Activated CD4-positive, alpha-beta T cell treated with anti-CD3 and anti-CD28 coated beads for 36 hours (primary cell): ENCODE data around the gene RNU2-63P. TPM values are rescaled to one million over a fixed set of nuclear protein-coding genes. Genes with fewer than 3 reads are reported as not detected.
A peak's percentile ranks its signal among the peaks of the same experiment; 100 is the strongest.
"Not testable (repeated sequence)": the region's sequence is repeated elsewhere in the genome, so short reads cannot be mapped to it uniquely, and the experiment has no call there.

Experiments used
- ATAC-seq: fragments of 200-7000 bp; cut with Tn5 transposase; one replicate; pipeline ENCODE4 v1.10.0; 2021; ENCODE audit warnings: mild to moderate bottlenecking, moderate library complexity
- CTCF ChIA-PET: fragments of 350-600 bp; sonication (Branson Sonifier 250); formaldehyde crosslinking; loops from one replicate; lab custom pipeline; 2021; ENCODE audit warnings: antibody characterized with exemption; lab: Charles Lee
- POLR2A ChIA-PET: fragments of 350-600 bp; sonication (Branson Sonifier 250); formaldehyde crosslinking; loops from one replicate; lab custom pipeline; 2021; ENCODE audit warnings: antibody characterized with exemption, inconsistent platforms; lab: Charles Lee
- DNase-seq: peaks from one replicate; pipeline ENCODE4 v3.0.0-alpha.2; 2020
- H3K27ac Mint-ChIP-seq: one replicate; pipeline ENCODE4 v1.8.0; 2021; ENCODE audit warnings: mixed read lengths
- H3K27me3 Mint-ChIP-seq: one replicate; pipeline ENCODE4 v1.8.0; 2021; ENCODE audit warnings: mixed read lengths
- H3K36me3 Mint-ChIP-seq: one replicate; pipeline ENCODE4 v1.8.0; 2021; ENCODE audit warnings: low read depth, mixed read lengths
- H3K4me1 Mint-ChIP-seq: one replicate; pipeline ENCODE4 v1.8.0; 2021; ENCODE audit warnings: mixed read lengths
- H3K4me3 Mint-ChIP-seq: one replicate; pipeline ENCODE4 v1.8.0; 2021; ENCODE audit warnings: mild to moderate bottlenecking, moderate library complexity, mixed read lengths
- H3K9me3 Mint-ChIP-seq: one replicate; pipeline ENCODE4 v1.8.0; 2021; ENCODE audit warnings: low read depth, mixed read lengths
- intact Hi-C, 2 experiments: fragments of 100-400 bp; cut with DNase I in 1 of 2; cut with micrococcal nuclease in 1 of 2; formaldehyde crosslinking; loops; one replicate each; pipeline versions ENCODE4 v1.14.2 to v1.15.1; 2022 to 2024; cut with DNase I, micrococcal nuclease
- total RNA-seq, 2 experiments: library from RNA; stranded (reverse); gene quantifications; one replicate each; pipeline ENCODE4 v1.2.3, GENCODE V29; 2021

RNU2-63P gene
- total RNA-seq, 2 experiments from 2014 or later, result 1.7 to 8.5 TPM

- DNase-seq, result no peak
- no peaks in the 10 kb centered on the region for H3K9me3 Mint-ChIP-seq
- intact Hi-C loops, result loop anchor here (1.0 to 10.0 kb wide), 5 partner anchors 13 to 401 kb away; partner anchors contain the start of genes RNU2-63P (in 2 of the 2) and FOXI3 (in 1 of the 2)
- H3K27me3 Mint-ChIP-seq, result no peaks in the 10 kb centered on the region
- POLR2A ChIA-PET, result interaction anchor here (1.3 kb wide), 1 partner anchor 38 kb away, joined by 21 read pairs; the partner anchor contains the start of gene RNU2-63P
- peak overlapping the region; percentile 92 for H3K4me3 Mint-ChIP-seq
- peaks cover 40% of the 10 kb centered on the region for H3K36me3 Mint-ChIP-seq
- no peak for ATAC-seq
- H3K4me1 Mint-ChIP-seq, result peaks cover 68% of the 10 kb centered on the region
- H3K27ac Mint-ChIP-seq, result peak overlapping the region; percentile 98
- CTCF ChIA-PET, result interaction anchor here (0.6 to 1.7 kb wide), 3 partner anchors 18 to 52 kb away, joined by 3 to 4 read pairs (median 3); no protein-coding TSS in a partner anchor
Measured at GRCh38 chr2:88053934-88054781, 37.8 kb upstream of the RNU2-63P start.

- ChIA-PET CTCF (interaction anchor here (0.6 to 1.7 kb wide), 3 partner anchors 14 to 42 kb away, joined by 3 to 4 read pairs (median 4); partner anchors contain the start of gene SMYD1), POLR2A (interaction anchor here (0.6 kb wide), 1 partner anchor 30 kb away, joined by 3 read pairs; no protein-coding TSS in a partner anchor)
- Mint-ChIP-seq H3K9me3 (no peaks in the 10 kb centered on the region), H3K4me1 (peaks cover 72% of the 10 kb centered on the region), H3K27me3 (no peaks in the 10 kb centered on the region), H3K4me3 (peak overlapping the region; percentile 92), H3K27ac (peak overlapping the region; percentile 98), H3K36me3 (peaks cover 42% of the 10 kb centered on the region)
- intact Hi-C loops, result loop anchor here (1.0 to 10.0 kb wide), 2 partner anchors 13 to 402 kb away; partner anchors contain the start of gene FOXI3 (in 1 of the 2)
- DNase-seq (no peak), ATAC-seq (no peak)
Measured at GRCh38 chr2:88053296-88053695, 36.9 kb upstream of the RNU2-63P start.

- no peak for ATAC-seq
- CTCF ChIA-PET, result interaction anchor here (0.5 kb wide), 1 partner anchor 37 kb away, joined by 3 read pairs; no protein-coding TSS in a partner anchor
- POLR2A ChIA-PET, result no interaction called here
- no peak overlapping the region for H3K4me3 Mint-ChIP-seq
- no peaks in the 10 kb centered on the region for H3K9me3 Mint-ChIP-seq
- no peak overlapping the region for H3K27ac Mint-ChIP-seq
- H3K4me1 Mint-ChIP-seq, result peaks cover 64% of the 10 kb centered on the region
- no peak for DNase-seq
- intact Hi-C loops, result loop anchor here in 1 of 2 experiments (10.0 kb wide), 1 partner anchor 403 kb away; the partner anchor contains the start of gene FOXI3
- no peaks in the 10 kb centered on the region for H3K27me3 Mint-ChIP-seq
- peaks cover 42% of the 10 kb centered on the region for H3K36me3 Mint-ChIP-seq
Measured at GRCh38 chr2:88051792-88052191, 35.4 kb upstream of the RNU2-63P start.

- peaks cover 63% of the 10 kb centered on the region for H3K4me1 Mint-ChIP-seq
- no peak overlapping the region for H3K4me3 Mint-ChIP-seq
- no peaks in the 10 kb centered on the region for H3K27me3 Mint-ChIP-seq
- DNase-seq (no peak), ATAC-seq (no peak)
- peaks cover 42% of the 10 kb centered on the region for H3K36me3 Mint-ChIP-seq
- ChIA-PET CTCF (interaction anchor here (3.2 kb wide), 1 partner anchor 11 kb away, joined by 19 read pairs; no protein-coding TSS in a partner anchor), POLR2A (no interaction called here)
- intact Hi-C loops, result loop anchor here in 1 of 2 experiments (10.0 kb wide), 1 partner anchor 405 kb away; the partner anchor contains the start of gene FOXI3
- H3K9me3 Mint-ChIP-seq, result no peaks in the 10 kb centered on the region
- H3K27ac Mint-ChIP-seq, result no peak overlapping the region
Measured at GRCh38 chr2:88049622-88050021, 33.3 kb upstream of the RNU2-63P start.

- peaks cover 52% of the 10 kb centered on the region for H3K4me1 Mint-ChIP-seq
- DNase-seq (no peak), ATAC-seq (no peak)
- no peak overlapping the region for H3K4me3 Mint-ChIP-seq
- intact Hi-C loops, result no loop called here
- POLR2A ChIA-PET, result interaction anchor here (0.7 kb wide), 1 partner anchor 14 kb away, joined by 7 read pairs; no protein-coding TSS in a partner anchor
- peaks cover 35% of the 10 kb centered on the region for H3K36me3 Mint-ChIP-seq
- no peaks in the 10 kb centered on the region for H3K27me3 Mint-ChIP-seq
- H3K27ac Mint-ChIP-seq, result no peak overlapping the region
- CTCF ChIA-PET, result interaction anchor here (3.2 kb wide), 1 partner anchor 12 kb away, joined by 19 read pairs; no protein-coding TSS in a partner anchor
- H3K9me3 Mint-ChIP-seq, result no peaks in the 10 kb centered on the region
Measured at GRCh38 chr2:88048541-88048940, 32.2 kb upstream of the RNU2-63P start.

GRCh38 chr2:88045561-88045960 lies 29.2 kb upstream of the RNU2-63P start:
- CTCF ChIA-PET, result interaction anchor here (2.5 kb wide), 1 partner anchor 14 kb away, joined by 12 read pairs; no protein-coding TSS in a partner anchor
- H3K9me3 Mint-ChIP-seq, intact Hi-C loops, ATAC-seq, POLR2A ChIA-PET, H3K27me3 Mint-ChIP-seq, DNase-seq, H3K27ac Mint-ChIP-seq, H3K4me3 Mint-ChIP-seq: not testable (repeated sequence)
- Mint-ChIP-seq H3K36me3 (peaks cover 19% of the 10 kb centered on the region), H3K4me1 (peaks cover 44% of the 10 kb centered on the region)

- CTCF ChIA-PET, result no interaction called here
- H3K9me3 Mint-ChIP-seq, result no peaks in the 10 kb centered on the region
- no peak overlapping the region for H3K27ac Mint-ChIP-seq
- H3K27me3 Mint-ChIP-seq, result no peaks in the 10 kb centered on the region
- peaks cover 43% of the 10 kb centered on the region for H3K4me1 Mint-ChIP-seq
- intact Hi-C loops, result no loop called here
- DNase-seq (no peak), ATAC-seq (no peak)
- POLR2A ChIA-PET, result no interaction called here
- no peak overlapping the region for H3K4me3 Mint-ChIP-seq
- H3K36me3 Mint-ChIP-seq, result peaks cover 15% of the 10 kb centered on the region
Measured at GRCh38 chr2:88042476-88042875, 26.1 kb upstream of the RNU2-63P start.

- CTCF ChIA-PET, result interaction anchor here (0.6 to 2.2 kb wide), 4 partner anchors 11 to 413 kb away, joined by 3 to 11 read pairs (median 4); no protein-coding TSS in a partner anchor
- POLR2A ChIA-PET, result interaction anchor here (1.3 kb wide), 1 partner anchor 22 kb away, joined by 11 read pairs; the partner anchor contains the start of gene RNU2-63P
- Mint-ChIP-seq H3K9me3 (peaks cover 3% of the 10 kb centered on the region), H3K27ac (peak overlapping the region; percentile 53), H3K4me3 (no peak overlapping the region), H3K27me3 (no peaks in the 10 kb centered on the region), H3K36me3 (peaks cover 24% of the 10 kb centered on the region), H3K4me1 (peaks cover 38% of the 10 kb centered on the region)
- DNase-seq (no peak), ATAC-seq (peak; percentile 91)
- intact Hi-C loops, result no loop called here
Measured at GRCh38 chr2:88038263-88039105, 22.1 kb upstream of the RNU2-63P start.

GRCh38 chr2:88036606-88037005 lies 20.3 kb upstream of the RNU2-63P start:
- H3K9me3 Mint-ChIP-seq, result peaks cover 3% of the 10 kb centered on the region
- ATAC-seq (no peak), DNase-seq (no peak)
- H3K4me1 Mint-ChIP-seq, result peaks cover 33% of the 10 kb centered on the region
- H3K27me3 Mint-ChIP-seq, result no peaks in the 10 kb centered on the region
- H3K36me3 Mint-ChIP-seq, result peaks cover 28% of the 10 kb centered on the region
- ChIA-PET CTCF (interaction anchor here (1.0 to 1.5 kb wide), 4 partner anchors 9 to 20 kb away, joined by 3 to 4 read pairs (median 3); no protein-coding TSS in a partner anchor), POLR2A (no interaction called here)
- no peak overlapping the region for H3K4me3 Mint-ChIP-seq
- intact Hi-C loops, result no loop called here
- no peak overlapping the region for H3K27ac Mint-ChIP-seq

- intact Hi-C loops, result no loop called here
- DNase-seq, result no peak
- Mint-ChIP-seq H3K4me1 (peaks cover 33% of the 10 kb centered on the region), H3K27ac (no peak overlapping the region), H3K4me3 (no peak overlapping the region), H3K36me3 (peaks cover 28% of the 10 kb centered on the region), H3K27me3 (no peaks in the 10 kb centered on the region), H3K9me3 (peaks cover 3% of the 10 kb centered on the region)
- no peak for ATAC-seq
- ChIA-PET CTCF (interaction anchor here (1.0 to 1.5 kb wide), 3 partner anchors 9 to 19 kb away, joined by 3 to 4 read pairs (median 3); no protein-coding TSS in a partner anchor), POLR2A (no interaction called here)
Measured at GRCh38 chr2:88036182-88036581, 19.8 kb upstream of the RNU2-63P start.
